ENCODE results near the gene TBCB.

GRCh38 chr19:36152352-36153091, 37.3 kb downstream of the TBCB start, which contains the start of gene COX7A1:
- TF ChIP-seq SIN3A (IDR thresholded peaks at IDR 0.05; ENCODE audit: borderline replicate concordance, low read depth, low read length) (no peak), MAX (IDR thresholded peaks at IDR 0.05; ENCODE audit: low read depth) (no peak), POLR2AphosphoS5 (IDR thresholded peaks at IDR 0.05; ENCODE audit: low read depth, low read length) (no peak), ZBTB33 (IDR thresholded peaks at IDR 0.05; ENCODE audit: borderline replicate concordance, low read depth) (no peak), CTCF (IDR thresholded peaks at IDR 0.05) (no peak), CHD2 (IDR thresholded peaks at IDR 0.05; ENCODE audit: low read length, partially characterized antibody) (no peak), EP300 (IDR thresholded peaks at IDR 0.05; ENCODE audit: borderline replicate concordance in 1 of 2, low read depth in 1 of 2, low read length in 1 of 2) (no peak), PBX3 (IDR thresholded peaks at IDR 0.05) (no peak), REST (IDR thresholded peaks at IDR 0.05; ENCODE audit: low read depth, low read length) (no peak), GABPA (IDR thresholded peaks at IDR 0.05; ENCODE audit: low read depth) (no peak), RXRA (IDR thresholded peaks at IDR 0.05; ENCODE audit: borderline replicate concordance, low read depth) (no peak), NRF1 (IDR thresholded peaks at IDR 0.05; ENCODE audit: low read depth, low read length) (no peak), USF1 (IDR thresholded peaks at IDR 0.05; ENCODE audit: borderline replicate concordance, low read depth) (no peak)
